CD14-positive monocyte (primary cell): ENCODE results near the gene NFYC. TPM values are rescaled to one million over a fixed set of nuclear protein-coding genes. Genes with fewer than 3 reads are reported as not detected.
A peak's percentile ranks its signal among the peaks of the same experiment; 100 is the strongest.

Source experiments
- DNase-seq, 3 donors: peaks; one replicate each; pipeline ENCODE4 v3.0.0-alpha.2; 2011 to 2022
- H2AFZ ChIP-seq: 2 replicates; pipeline ENCODE4 v1.6.0; 2012; ENCODE audit warnings: mild to moderate bottlenecking, low read depth, low read length, inconsistent platforms; ENCODE audit not compliant: insufficient read depth, poor library complexity, severe bottlenecking
- H3K27ac ChIP-seq, 2 donors: 1 replicate in 1 of 2; 2 replicates in 1 of 2; pipeline ENCODE4 v1.5.1; 2012 to 2013; ENCODE audit warnings: low read length in 2 of 2, control low read depth in 1 of 2, inconsistent platforms in 1 of 2, low read depth in 1 of 2, mild to moderate bottlenecking in 1 of 2
- H3K27me3 ChIP-seq, 2 donors: one replicate each; pipeline versions ENCODE4 v1.6.0 to v1.6.1; 2011 to 2013; ENCODE audit warnings: low read length in 2 of 2; ENCODE audit not compliant: control insufficient read depth in 2 of 2, insufficient read depth in 2 of 2
- H3K36me3 ChIP-seq, 2 donors: replicated peaks in 1 of 2; 1 replicate in 1 of 2; 2 replicates in 1 of 2; pipeline versions ENCODE4 v1.5.1 to v1.6.1; 2012 to 2013; ENCODE audit warnings: low read length in 2 of 2, control low read depth in 1 of 2, inconsistent platforms in 1 of 2, mild to moderate bottlenecking in 1 of 2; ENCODE audit not compliant: insufficient read depth in 2 of 2, control insufficient read depth in 1 of 2
- H3K4me1 ChIP-seq, 2 donors: 1 replicate in 1 of 2; 2 replicates in 1 of 2; pipeline versions ENCODE4 v1.5.1 to v1.6.1; 2012 to 2013; ENCODE audit warnings: low read length in 2 of 2, control low read depth in 1 of 2, inconsistent platforms in 1 of 2, mild to moderate bottlenecking in 1 of 2, moderate library complexity in 1 of 2; ENCODE audit not compliant: insufficient read depth in 2 of 2, control insufficient read depth in 1 of 2
- H3K4me2 ChIP-seq: replicated peaks from 2 replicates; pipeline ENCODE3; 2012; ENCODE audit warnings: low read length, moderate library complexity, mild to moderate bottlenecking; ENCODE audit not compliant: poor library complexity, severe bottlenecking; ENCODE audit errors: extremely low read depth
- H3K4me3 ChIP-seq, 3 experiments: fragments of 200-600 bp in 1 of 3; sonication (generic) in 1 of 3; replicated peaks in 1 of 3; 1 replicate in 2 of 3; 2 replicates in 1 of 3; pipeline ENCODE4 v1.5.1; 2011 to 2013; ENCODE audit warnings: low read length in 3 of 3, mild to moderate bottlenecking in 3 of 3, control low read depth in 2 of 3, low read depth in 2 of 3, inconsistent platforms in 1 of 3, moderate library complexity in 1 of 3
- H3K79me2 ChIP-seq: 2 replicates; pipeline ENCODE4 v1.6.0; 2012; ENCODE audit warnings: mild to moderate bottlenecking, control low read depth, inconsistent platforms, low read length, moderate library complexity; ENCODE audit not compliant: insufficient read depth
- H3K9ac ChIP-seq: 2 replicates; pipeline ENCODE4 v1.6.0; 2017; ENCODE audit warnings: low read length, mild to moderate bottlenecking; ENCODE audit not compliant: insufficient read depth, poor library complexity, severe bottlenecking
- H3K9me3 ChIP-seq, 2 donors: replicated peaks in 1 of 2; 1 replicate in 1 of 2; 2 replicates in 1 of 2; pipeline versions ENCODE4 v1.5.1 to v1.6.1; 2012 to 2013; ENCODE audit warnings: low read length in 2 of 2, control low read depth in 1 of 2; ENCODE audit not compliant: control insufficient read depth in 1 of 2, insufficient read depth in 1 of 2
- H4K20me1 ChIP-seq: 2 replicates; pipeline ENCODE4 v1.6.0; 2012; ENCODE audit warnings: mild to moderate bottlenecking, low read length, control low read depth, moderate library complexity; ENCODE audit not compliant: insufficient read depth
- H3K27ac Mint-ChIP-seq, 7 donors: one replicate each; pipeline ENCODE4 v1.8.0; 2020; ENCODE audit warnings: mild to moderate bottlenecking in 7 of 7, mixed read lengths in 7 of 7, moderate library complexity in 6 of 7, inconsistent platforms in 2 of 7
- H3K27me3 Mint-ChIP-seq, 3 donors: one replicate each; pipeline ENCODE4 v1.8.0; 2021 to 2022; ENCODE audit warnings: low read depth in 3 of 3, mild to moderate bottlenecking in 3 of 3, mixed read lengths in 3 of 3, moderate library complexity in 3 of 3, inconsistent platforms in 1 of 3
- H3K36me3 Mint-ChIP-seq, 2 donors: one replicate each; pipeline ENCODE4 v1.8.0; 2020; ENCODE audit warnings: mixed read lengths in 2 of 2, inconsistent platforms in 1 of 2, mild to moderate bottlenecking in 1 of 2
- H3K4me1 Mint-ChIP-seq: one replicate; pipeline ENCODE4 v1.8.0; 2020; ENCODE audit warnings: mild to moderate bottlenecking, mixed read lengths
- H3K4me3 Mint-ChIP-seq, 2 donors: one replicate each; pipeline ENCODE4 v1.8.0; 2020; ENCODE audit warnings: mild to moderate bottlenecking in 2 of 2, mixed read lengths in 2 of 2, moderate library complexity in 1 of 2
- H3K9me3 Mint-ChIP-seq, 7 donors: one replicate each; pipeline ENCODE4 v1.8.0; 2020 to 2022; ENCODE audit warnings: mixed read lengths in 7 of 7, mild to moderate bottlenecking in 6 of 7, moderate library complexity in 6 of 7, inconsistent platforms in 2 of 7
- CTCF ChIP-seq: fragments of 200-600 bp; IDR thresholded peaks from one replicate; pipeline ENCODE4 v1.8.0; 2022; ENCODE audit warnings: antibody characterized with exemption, mild to moderate bottlenecking
- WGBS: methylation state at CpG from one replicate; pipeline ENCODE4 v1.1.5; 2013; ENCODE audit warnings: missing lambda C conversion rate; ENCODE audit not compliant: insufficient coverage; 5-methylcytosine and 5-hydroxymethylcytosine counted together
- intact Hi-C, 2 donors: fragments of 100-400 bp; cut with micrococcal nuclease; formaldehyde crosslinking; loops; one replicate each; pipeline versions ENCODE4 v1.15.0 to v1.15.1; 2023
- polyA plus RNA-seq, 3 donors: library from polyadenylated mRNA; depleted of rRNA in 1 of 3; unstranded in 2 of 3; stranded (reverse) in 1 of 3; fragments of 300-500 nt in 2 of 3; fragments of >200 nt in 1 of 3; fragmentation: Illumina TruSeq in 2 of 3; gene quantifications; 1 replicate in 2 of 3; 2 replicates in 1 of 3; pipeline ENCODE4 v1.2.3, GENCODE V29; 2012 to 2021

The NFYC gene
- polyA plus RNA-seq, 3 donors = 61.2 to 142 (median 68.2) TPM

- Histone ChIP-seq H3K9ac (no peak overlapping the region), H3K27me3 (no peaks in the 10 kb centered on the region), H3K4me2 (no peak overlapping the region), H3K9me3 (no peaks in the 10 kb centered on the region), H4K20me1 (no peaks in the 10 kb centered on the region), H2AFZ (no peak overlapping the region), H3K4me1 (peaks cover 18 to 26% of the 10 kb centered on the region in 2 donors), H3K27ac (no peak overlapping the region), H3K4me3 (no peak overlapping the region), H3K36me3 (no peaks in the 10 kb centered on the region), H3K79me2 (no peaks in the 10 kb centered on the region)
- DNase-seq = no peak
- Mint-ChIP-seq H3K4me3 (no peak overlapping the region), H3K36me3 (no peaks in the 10 kb centered on the region), H3K4me1 (peaks cover 28% of the 10 kb centered on the region), H3K9me3 (no peaks in the 10 kb centered on the region), H3K27me3 (peaks cover 8 to 10% (median 9%) of the 10 kb centered on the region in 3 donors), H3K27ac (peak overlapping the region in 1 of 7 donors; percentile 20)
- no peak for TF ChIP-seq CTCF
- WGBS = 71% methylated on average over 9 of the region's 9 CpGs
- intact Hi-C loops = no loop called here
Observed at GRCh38 chr1:40799351-40799867, 107.9 kb downstream of the NFYC start.

- H3K4me3 Mint-ChIP-seq = peak overlapping the region; percentile 68 to 82
- H3K79me2 ChIP-seq = no peaks in the 10 kb centered on the region
- peaks cover 30% of the 10 kb centered on the region for H3K4me1 Mint-ChIP-seq
- no peaks in the 10 kb centered on the region for H3K9me3 Mint-ChIP-seq
- WGBS = 88% methylated on average over 1 of the region's 3 CpGs
- H3K27me3 ChIP-seq = no peaks in the 10 kb centered on the region
- peak overlapping the region; percentile 89 for H2AFZ ChIP-seq
- H3K36me3 ChIP-seq = no peaks in the 10 kb centered on the region
- H4K20me1 ChIP-seq = no peaks in the 10 kb centered on the region
- DNase-seq = no peak
- H3K27me3 Mint-ChIP-seq = peaks cover 7 to 13% (median 11%) of the 10 kb centered on the region in 3 donors
- TF ChIP-seq CTCF = no peak
- peaks cover 18 to 26% of the 10 kb centered on the region in 2 donors for H3K4me1 ChIP-seq
- intact Hi-C loops = no loop called here
- peak overlapping the region; percentile 55 for H3K9ac ChIP-seq
- peak overlapping the region; percentile 31 to 80 (median 40) for H3K4me3 ChIP-seq
- H3K9me3 ChIP-seq = no peaks in the 10 kb centered on the region
- peak overlapping the region; percentile 94 for H3K4me2 ChIP-seq
- H3K27ac ChIP-seq = no peak overlapping the region
- no peaks in the 10 kb centered on the region for H3K36me3 Mint-ChIP-seq
- no peak overlapping the region for H3K27ac Mint-ChIP-seq
Observed at GRCh38 chr1:40801742-40802077, 110.2 kb downstream of the NFYC start.
